ENCODE data around the gene KRT76.

- TF ChIP-seq CTCF (IDR thresholded peaks at IDR 0.05), result no peak
- no peak for TF ChIP-seq POLR2A (IDR thresholded peaks at IDR 0.05)
- no peak for TF ChIP-seq POLR2AphosphoS5 (IDR thresholded peaks at IDR 0.05; ENCODE audit: insufficient read depth in 1 of 2, low read depth in 1 of 2)
These were observed 55.2 kb downstream of the KRT76 start for GRCh38 chr12:52721838-52722470.
